Germinal center (tissue), 1 donor: Measurements from ENCODE around the gene ITGA3.

ENCODE experiments used
- DNase-seq: peaks from one replicate; pipeline ENCODE4 v3.0.0; 2012; ENCODE audit warnings: mixed read lengths, low spot score

Gene ITGA3

GRCh38 chr17:50055426-50056216 is at the start of gene ITGA3:
ITGA3 (plus strand) TSS chr17:50056110; CDS start chr17:50056440, 330 bp downstream.
- DNase-seq = peak; percentile 63

- DNase-seq = no peak
Measured at GRCh38 chr17:50009282-50009681, 46.6 kb upstream of the ITGA3 start.

DNA sequence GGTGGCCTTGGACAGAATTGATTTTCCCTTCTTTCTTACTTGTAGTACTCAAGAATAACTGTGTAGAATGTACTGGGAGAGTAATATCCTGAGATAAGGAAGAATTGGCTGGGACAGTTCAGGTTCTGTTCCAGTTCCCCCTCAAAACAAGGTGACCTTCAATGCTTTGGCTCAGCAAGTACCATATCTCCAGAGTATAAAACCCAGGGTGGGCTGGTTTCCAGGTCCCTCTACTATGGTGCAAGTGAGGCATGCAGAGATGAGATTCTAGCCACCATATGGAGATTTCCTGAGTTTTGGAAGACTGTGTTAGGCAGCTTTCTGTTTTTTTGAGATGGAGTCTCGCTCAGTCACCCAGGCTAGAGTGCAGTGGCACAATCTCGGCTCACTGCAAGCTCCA is 42.8 kb upstream of the ITGA3 start:
- no peak for DNase-seq

- DNase-seq = no peak
Measured at GRCh38 chr17:50014471-50015088, 41.3 kb upstream of the ITGA3 start.

GRCh38 chr17:50015146-50015545 is 40.8 kb upstream of the ITGA3 start:
- DNase-seq = no peak

GRCh38 chr17:50018909-50019308 is 37.0 kb upstream of the ITGA3 start:
- DNase-seq = no peak

DNA sequence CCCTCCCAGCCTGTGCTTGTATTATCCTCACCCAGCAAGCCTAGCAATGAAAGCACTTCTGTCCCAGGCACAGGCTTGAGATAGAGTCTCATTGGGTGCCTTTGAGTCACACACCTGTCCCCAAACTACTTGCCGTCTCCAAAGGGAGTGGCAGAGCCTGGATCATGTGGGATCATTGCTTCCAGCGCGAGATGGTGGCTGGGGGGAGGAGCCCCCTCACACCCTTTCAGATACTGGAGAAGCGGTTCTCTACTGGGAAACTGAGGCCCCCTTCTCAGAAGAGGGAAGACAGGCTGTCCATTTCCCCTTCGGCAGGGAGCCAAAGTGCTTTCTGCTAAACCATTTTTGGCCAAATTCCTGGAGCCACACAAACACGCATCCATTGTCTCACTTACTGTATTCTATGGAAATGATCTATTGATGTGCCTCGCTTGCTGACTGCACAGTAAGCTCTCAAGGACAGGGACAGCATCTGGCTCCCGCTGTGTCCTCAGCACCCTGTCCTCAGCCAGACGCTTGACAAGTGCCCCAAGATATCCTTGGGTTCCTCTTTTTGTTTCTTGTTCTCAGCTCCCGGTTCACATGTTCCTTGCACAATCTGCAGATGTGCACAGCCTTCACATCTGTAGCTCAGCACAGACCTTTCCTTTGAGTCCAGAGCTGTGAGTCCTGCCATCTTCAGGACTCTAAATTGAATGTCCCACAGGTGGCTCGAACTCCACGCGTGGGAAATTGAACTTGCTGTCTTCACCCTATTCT is 34.9 kb upstream of the ITGA3 start:
- no peak for DNase-seq

- DNase-seq = no peak
Measured at GRCh38 chr17:50021681-50022370, 34.1 kb upstream of the ITGA3 start.

DNA sequence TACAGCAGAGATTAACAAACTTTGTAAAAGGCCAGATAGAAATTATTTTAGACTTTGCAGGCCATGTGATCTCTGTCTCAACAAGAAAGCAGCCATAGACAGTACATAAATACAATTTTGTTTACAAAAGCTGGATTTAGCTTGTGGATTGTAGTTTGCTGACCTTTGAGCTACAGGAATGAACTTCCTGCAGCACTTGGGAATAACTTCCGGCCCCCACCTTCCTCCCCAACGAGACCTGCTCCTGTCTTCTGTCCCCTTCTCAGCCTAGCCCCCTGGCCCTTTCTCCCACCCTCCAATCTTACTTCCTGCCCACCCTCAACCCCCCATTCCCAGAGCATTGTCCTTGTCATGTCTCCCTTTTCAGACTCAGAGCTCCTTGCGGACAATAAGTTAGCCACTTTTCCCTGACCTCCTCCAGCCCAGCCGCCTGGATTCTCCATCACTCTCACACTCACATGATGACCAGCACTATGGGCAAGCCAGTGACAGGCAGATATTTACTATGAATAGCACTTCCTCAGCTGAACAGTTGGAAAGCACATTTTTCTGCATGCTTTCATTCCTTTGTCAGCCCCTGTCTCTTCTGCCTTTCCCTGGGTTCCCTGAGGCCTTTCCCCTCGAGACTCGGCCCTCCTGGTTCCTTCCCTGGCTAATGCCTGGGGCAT is 33.3 kb upstream of the ITGA3 start:
- DNase-seq = no peak

- DNase-seq = no peak
Measured at GRCh38 chr17:50023520-50023919, 32.4 kb upstream of the ITGA3 start.

GRCh38 chr17:50024808-50025207 is 31.1 kb upstream of the ITGA3 start:
- DNase-seq = no peak

GRCh38 chr17:50026046-50026675 is 29.7 kb upstream of the ITGA3 start:
- no peak for DNase-seq

- DNase-seq = peak; percentile 74
Measured at GRCh38 chr17:50026837-50027171, 29.1 kb upstream of the ITGA3 start.

- DNase-seq = no peak
Measured at GRCh38 chr17:50027172-50027880, 28.6 kb upstream of the ITGA3 start.

- no peak for DNase-seq
Measured at GRCh38 chr17:50027881-50028735, 27.8 kb upstream of the ITGA3 start.

GRCh38 chr17:50028736-50029120 is 27.2 kb upstream of the ITGA3 start:
- DNase-seq = no peak

DNA sequence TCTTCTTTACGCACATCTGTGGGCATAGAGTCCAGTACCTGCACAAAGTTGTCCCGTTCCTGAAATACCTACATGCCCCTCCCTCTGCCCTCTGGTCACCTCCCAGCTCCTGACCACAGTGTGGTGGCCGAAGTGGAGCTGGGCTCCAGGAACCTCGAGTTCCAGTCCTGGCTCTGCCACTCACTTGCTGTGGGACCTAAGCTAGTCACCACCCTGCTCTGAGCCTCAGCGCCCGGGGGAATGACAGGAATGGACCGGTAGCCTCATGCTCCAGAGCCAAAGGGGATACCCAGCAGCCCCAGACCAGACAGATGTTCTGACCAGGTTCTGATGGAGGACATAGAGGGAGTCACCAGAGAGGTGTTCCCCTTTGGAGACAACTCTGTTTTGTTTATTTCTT is 26.7 kb upstream of the ITGA3 start:
- DNase-seq = no peak

- DNase-seq = no peak
Measured at GRCh38 chr17:50033316-50033715, 22.6 kb upstream of the ITGA3 start.

DNA sequence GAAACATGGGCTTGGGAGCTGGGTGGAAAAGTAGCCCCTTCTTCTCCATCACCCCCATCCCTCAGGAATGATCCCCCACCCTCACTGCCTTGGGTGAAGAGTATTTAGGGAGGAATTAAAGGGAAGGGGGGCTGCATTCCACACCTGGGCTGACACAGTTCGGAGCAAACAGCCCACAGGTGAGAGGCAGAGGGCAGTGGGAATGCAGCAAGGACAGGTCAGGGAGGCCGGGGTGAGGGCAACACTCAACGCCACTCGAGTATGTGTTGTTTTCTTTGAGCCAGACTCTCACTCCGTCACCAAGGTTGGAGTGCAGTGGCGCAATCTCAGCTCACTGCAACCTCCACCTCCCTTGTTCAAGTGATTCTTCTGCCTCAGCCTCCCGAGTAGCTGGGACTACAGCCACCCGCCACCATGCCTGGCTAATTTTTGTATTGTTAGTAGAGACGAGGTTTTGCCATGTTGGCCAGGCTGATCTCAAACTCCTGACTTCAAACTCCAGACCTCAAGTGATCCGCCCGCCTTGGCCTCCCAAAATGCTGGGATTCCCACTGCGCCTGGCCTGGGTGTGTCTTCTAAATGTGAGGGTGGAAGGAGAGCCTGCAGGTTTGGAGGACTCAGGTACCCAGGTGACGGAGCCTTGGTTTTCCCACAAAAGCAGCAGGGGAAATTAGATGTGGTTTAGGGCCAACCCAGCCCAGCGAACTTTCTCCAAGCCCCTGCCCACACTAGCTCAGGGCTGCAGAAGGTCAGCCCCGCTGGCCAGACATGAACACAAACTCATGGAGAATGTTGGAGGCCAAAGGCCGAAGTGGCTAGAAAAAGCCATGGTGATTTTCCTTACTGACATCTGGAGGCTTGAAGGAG is 21.2 kb upstream of the ITGA3 start:
- no peak for DNase-seq
